GM12865 (cell line): ENCODE results near the gene ITLN1.

Source experiments
- DNase-seq: peaks from one replicate; pipeline ENCODE4 v3.0.0; 2010; ENCODE audit warnings: low read depth
- H3K4me3 ChIP-seq: 2 replicates; pipeline ENCODE4 v1.5.1; 2011; ENCODE audit warnings: mild to moderate bottlenecking, low read depth, low read length, control low read depth
- TF ChIP-seq, protein P1 (sequence below): IDR thresholded peaks from 2 replicates; pipeline ENCODE4 v1.5.1; 2011; ENCODE audit warnings: low read length, control low read depth, low read depth, inconsistent platforms; ENCODE audit not compliant: insufficient read depth; ENCODE audit errors: missing control alignments

ITLN1 gene

DNA sequence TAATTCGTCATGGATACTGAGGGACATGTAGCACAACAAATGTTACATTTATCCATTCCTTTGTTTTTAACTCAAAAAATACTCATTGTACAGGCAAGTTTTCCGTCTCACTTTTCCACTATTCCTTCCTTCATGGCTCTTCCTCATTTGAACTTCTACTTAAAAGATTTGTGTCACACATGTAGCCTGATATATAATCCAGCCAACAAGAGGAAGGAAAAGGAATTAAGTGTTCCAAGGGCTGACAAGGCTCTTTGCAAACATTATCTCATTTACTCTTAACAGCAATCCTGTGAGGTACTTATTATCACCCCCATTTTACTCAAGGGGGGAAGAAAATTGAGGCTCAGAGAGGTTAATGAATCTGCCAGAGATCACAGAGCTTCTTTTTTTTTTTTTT lies 45.2 kb downstream of the ITLN1 start:
- no peak overlapping the region for H3K4me3 ChIP-seq
- TF ChIP-seq, protein P1, sequence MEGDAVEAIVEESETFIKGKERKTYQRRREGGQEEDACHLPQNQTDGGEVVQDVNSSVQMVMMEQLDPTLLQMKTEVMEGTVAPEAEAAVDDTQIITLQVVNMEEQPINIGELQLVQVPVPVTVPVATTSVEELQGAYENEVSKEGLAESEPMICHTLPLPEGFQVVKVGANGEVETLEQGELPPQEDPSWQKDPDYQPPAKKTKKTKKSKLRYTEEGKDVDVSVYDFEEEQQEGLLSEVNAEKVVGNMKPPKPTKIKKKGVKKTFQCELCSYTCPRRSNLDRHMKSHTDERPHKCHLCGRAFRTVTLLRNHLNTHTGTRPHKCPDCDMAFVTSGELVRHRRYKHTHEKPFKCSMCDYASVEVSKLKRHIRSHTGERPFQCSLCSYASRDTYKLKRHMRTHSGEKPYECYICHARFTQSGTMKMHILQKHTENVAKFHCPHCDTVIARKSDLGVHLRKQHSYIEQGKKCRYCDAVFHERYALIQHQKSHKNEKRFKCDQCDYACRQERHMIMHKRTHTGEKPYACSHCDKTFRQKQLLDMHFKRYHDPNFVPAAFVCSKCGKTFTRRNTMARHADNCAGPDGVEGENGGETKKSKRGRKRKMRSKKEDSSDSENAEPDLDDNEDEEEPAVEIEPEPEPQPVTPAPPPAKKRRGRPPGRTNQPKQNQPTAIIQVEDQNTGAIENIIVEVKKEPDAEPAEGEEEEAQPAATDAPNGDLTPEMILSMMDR = no peak
- DNase-seq = no peak

DNA sequence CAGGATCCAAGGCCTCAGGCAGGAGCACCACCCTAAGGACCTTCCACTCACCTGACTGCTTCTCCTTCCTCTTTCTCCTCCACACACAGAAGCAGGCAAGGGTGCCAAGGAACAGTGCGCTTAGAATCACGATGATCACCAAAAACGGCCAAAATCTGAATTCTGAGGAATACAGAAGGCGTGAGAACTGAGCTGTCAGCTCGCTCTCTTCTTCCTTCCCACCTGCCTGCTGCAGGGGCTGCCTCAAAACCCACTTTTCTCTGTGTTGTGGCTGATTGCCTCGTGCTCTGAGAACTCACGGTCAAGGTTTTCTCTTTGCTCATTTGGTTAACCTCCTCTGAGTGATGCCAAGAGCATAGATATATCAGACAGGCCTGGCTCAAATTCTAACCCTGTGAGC lies 46.1 kb downstream of the ITLN1 start:
- TF ChIP-seq, protein P1 = no peak
- H3K4me3 ChIP-seq = no peak overlapping the region
- no peak for DNase-seq

DNA sequence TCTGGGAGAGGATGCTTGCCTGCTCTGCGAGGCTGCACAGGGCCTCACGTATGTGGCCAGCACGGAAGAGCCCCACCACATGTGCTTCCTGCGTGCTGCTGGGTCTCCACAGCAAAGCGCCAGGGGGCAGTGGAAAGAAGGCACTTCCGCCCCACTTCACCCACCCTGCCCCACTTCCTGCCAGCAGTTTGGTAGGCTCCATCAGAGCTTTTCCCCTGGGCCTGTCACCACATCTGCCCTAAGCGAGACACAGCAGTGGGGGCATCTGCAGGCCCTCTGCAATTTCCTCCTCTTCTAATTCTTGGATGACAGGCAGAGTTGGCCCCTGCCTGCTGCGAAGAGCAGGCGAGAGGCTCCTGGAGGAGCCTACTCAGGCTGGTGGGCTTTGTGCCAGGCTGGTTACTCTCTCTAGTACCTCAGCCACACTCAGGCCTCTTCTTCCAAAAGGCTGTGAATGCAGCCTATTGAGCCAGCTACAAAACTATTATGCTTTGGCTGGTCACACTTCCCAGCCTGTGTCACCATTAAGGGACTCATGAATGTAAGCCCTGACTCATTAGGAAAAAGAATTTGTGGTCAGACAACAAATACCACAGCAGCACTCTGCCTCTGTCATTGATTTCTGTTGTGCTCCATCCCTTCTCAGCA lies 47.3 kb downstream of the ITLN1 start:
- DNase-seq = peak; percentile 94
- TF ChIP-seq, protein P1 = peak; percentile 53
- H3K4me3 ChIP-seq = no peak overlapping the region

DNA sequence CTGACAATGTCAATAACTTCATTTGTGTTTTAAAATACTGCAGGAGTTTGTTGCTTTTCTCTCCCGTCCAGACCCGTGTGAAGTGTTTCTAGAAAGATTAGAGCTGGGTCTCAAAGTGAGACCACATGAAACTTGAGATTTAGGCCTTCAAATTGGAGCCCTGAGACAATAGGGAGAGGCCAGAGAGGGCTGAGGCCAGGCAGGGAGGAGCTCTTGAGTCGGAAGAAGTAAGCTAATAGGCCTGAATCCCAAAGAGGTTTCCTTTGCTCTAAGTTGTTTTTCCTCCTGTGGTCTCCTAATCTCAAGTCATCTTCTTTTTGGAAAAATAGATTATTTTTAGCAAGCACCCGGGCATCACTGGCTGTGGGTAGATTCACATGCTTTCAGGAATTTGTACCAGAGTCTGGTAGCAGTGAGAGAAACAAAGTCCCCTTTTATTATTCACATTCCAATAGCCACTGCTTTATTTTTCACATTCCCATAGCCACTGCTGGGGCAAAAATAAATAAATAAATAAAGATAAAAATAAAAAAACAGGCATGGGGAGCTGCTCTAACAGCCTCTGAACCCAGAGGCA lies 47.9 kb downstream of the ITLN1 start:
- DNase-seq = peak; percentile 20
- H3K4me3 ChIP-seq = no peak overlapping the region
- TF ChIP-seq, protein P1 = no peak

DNA sequence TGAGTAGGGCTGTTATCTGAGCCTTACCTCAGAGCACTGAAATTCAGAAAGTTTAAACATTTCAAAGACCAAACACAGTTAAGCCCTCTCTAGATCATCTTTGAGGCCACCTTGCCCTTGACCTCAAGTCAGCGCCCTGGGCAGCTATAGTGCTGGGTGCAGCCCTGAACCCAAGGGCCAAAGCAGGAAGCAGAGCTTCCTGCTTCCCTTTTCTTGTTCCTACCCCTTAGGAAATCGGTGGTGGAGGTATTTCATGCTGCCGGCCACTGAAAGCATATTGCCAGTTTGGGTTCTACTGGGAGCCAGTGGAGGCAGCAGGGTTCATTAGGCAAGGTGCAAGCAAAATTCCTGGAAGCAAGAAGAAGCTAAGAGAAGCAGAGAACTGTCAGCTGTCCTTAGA lies 48.4 kb downstream of the ITLN1 start:
- DNase-seq = peak; percentile 6
- no peak overlapping the region for H3K4me3 ChIP-seq
- TF ChIP-seq, protein P1 = no peak

DNA sequence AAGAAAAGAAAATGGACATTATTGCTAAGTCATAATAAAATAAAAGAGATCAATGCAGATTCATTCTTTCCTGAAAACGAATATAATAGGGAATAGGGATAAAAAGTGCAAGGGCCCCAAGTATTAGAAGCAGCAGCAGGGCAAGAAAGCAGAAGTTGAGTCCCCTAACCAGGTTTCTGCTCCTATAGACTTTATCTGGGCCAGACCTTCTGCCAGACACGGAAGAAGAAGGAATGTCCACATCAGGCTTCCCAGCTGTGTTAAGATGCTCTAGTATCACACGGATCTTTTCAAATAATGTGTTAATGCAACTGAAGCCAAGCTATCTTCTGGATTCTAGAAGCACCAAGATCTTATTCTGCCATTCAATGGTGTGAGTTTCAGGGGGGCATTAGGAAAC lies 49.2 kb downstream of the ITLN1 start:
- TF ChIP-seq, protein P1 = no peak
- no peak for DNase-seq
- no peak overlapping the region for H3K4me3 ChIP-seq
